HFF-Myc (cell line): Measurements from ENCODE around the gene ZNF831.

ENCODE experiments used
- DNase-seq: peaks from one replicate; pipeline ENCODE4 v3.0.0-alpha.2; 2011; ENCODE audit warnings: low read depth; ENCODE audit errors: extremely low read depth
- H3K4me3 ChIP-seq: replicated peaks from 2 replicates; pipeline ENCODE4 v1.5.1; 2011; ENCODE audit warnings: low read depth, mild to moderate bottlenecking, control low read depth, low read length
- TF ChIP-seq, protein P1 (sequence below): IDR thresholded peaks from 2 replicates; pipeline ENCODE4 v1.5.1; 2012; ENCODE audit warnings: mild to moderate bottlenecking, low read depth, low read length, control low read depth; ENCODE audit errors: missing control alignments

The ZNF831 gene

DNA sequence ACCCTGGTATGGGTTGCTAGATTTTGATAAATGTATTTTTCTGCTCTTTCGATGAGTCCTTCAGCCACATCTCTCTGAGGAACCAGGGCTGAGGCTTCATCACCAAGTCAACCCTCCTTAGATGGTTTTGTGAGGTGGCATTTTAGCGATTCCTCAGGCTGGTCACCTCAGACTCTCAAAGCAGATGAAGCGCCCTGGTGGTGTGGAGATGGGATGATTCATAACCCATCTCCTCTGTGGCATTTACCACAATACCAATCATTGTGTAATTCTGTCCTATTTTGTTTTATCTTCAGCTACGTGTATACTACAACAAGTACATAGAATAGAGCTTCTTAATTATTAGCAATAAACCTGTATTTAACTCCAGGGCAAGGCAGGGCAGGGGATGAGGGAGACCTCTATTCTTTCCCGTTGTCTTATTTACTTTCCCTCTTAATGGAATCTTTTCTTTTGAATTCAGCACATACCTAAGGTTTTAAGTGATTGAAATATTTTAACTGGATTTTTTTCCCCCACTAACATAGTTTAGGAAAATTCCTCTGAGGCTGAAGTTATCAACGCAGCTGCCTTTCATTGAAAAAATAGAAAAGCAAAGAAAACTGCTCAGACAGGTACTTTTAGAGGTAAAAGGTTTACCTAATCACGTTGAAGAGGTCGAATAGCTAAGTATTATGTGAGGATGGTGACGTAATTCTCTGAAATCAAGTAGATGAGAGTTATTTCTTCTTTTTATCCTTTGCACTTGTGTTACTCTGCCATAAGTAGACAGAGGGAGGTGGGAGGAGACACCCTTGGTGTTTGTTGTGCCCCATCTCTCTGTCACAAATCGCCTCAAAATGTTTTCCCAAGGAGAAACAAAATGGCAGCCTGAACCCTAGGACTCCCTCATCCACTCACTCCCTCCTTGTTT, 79.3 kb downstream of the ZNF831 start:
- H3K4me3 ChIP-seq, result no peak overlapping the region
- DNase-seq, result no peak
- TF ChIP-seq, protein P1, sequence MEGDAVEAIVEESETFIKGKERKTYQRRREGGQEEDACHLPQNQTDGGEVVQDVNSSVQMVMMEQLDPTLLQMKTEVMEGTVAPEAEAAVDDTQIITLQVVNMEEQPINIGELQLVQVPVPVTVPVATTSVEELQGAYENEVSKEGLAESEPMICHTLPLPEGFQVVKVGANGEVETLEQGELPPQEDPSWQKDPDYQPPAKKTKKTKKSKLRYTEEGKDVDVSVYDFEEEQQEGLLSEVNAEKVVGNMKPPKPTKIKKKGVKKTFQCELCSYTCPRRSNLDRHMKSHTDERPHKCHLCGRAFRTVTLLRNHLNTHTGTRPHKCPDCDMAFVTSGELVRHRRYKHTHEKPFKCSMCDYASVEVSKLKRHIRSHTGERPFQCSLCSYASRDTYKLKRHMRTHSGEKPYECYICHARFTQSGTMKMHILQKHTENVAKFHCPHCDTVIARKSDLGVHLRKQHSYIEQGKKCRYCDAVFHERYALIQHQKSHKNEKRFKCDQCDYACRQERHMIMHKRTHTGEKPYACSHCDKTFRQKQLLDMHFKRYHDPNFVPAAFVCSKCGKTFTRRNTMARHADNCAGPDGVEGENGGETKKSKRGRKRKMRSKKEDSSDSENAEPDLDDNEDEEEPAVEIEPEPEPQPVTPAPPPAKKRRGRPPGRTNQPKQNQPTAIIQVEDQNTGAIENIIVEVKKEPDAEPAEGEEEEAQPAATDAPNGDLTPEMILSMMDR, result no peak

DNA sequence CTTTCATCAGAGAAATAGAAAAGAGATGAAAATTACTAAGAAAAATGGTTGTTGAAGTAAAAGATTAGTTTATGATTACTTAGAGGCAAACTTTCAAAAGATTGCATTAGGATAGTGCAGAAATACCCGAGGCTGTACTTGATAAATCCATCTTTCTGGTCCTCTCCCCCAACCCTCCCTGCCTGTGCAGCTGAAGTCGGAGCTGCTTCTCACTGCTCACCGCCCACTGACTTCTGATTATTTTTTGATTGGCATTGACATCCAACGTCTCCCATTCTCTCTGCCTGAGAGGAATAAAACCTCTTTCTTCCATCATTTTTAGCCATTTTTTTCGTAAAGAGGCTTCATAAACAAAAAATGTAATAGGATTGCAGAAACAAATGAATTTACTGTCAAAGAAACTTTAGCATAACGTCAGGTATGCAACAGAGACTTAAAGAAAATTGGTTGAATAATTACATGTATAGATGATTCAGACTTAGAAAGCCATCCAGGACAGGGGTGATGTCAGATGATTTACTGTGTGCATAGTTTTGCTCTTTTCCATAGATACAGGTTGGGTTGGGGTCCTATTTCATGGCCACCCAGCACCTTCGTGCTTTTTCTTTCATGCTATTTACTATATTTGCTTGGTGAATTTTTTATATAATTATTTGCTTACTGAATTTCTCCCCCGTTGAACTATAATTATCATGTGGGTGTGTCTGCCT, 83.2 kb downstream of the ZNF831 start:
- H3K4me3 ChIP-seq, result no peak overlapping the region
- no peak for DNase-seq
- TF ChIP-seq, protein P1, result no peak

DNA sequence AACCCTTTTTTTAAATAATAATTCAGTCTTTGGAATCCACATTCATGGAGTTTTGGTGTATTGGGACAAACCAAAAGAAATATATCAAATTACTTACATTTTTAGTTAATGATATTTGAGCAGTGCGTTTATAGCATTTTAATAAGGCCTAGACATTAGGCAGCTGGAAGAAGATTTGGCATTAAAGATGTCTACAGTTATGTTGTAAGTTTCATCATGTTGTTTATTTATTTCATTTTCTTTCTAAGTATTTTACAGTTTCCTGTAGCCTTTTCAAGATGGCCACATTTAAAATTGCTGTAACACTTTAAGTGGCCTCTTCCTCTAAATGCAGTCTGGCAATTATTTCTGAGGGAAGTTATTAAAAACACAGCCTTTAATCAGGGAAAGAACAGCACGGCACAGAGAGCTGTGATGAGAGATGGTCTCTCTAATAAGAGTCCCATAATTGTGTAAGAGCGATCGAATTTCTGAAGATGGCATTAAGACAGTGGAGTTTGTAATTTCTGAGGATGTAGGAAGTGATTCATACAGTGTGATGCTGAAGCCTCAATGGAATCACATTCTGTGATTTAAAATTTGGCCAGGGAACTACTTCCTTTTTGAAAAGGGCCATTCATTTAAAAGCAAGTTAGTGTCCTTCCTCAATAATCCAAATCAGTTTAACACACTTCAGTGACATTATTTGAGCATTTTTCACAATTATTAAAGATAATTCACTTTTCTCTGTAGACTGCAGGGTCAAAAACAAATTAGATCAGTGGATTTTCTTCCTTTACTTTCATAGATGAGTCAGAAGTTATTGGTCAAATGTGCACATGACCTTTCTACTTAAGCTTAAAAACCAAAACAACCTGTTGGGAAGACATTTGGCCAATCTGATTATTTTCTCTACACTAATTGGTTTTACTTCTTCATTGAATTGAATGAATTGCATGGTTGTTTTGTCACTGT, 84.4 kb downstream of the ZNF831 start:
- TF ChIP-seq, protein P1, result no peak
- H3K4me3 ChIP-seq, result no peak overlapping the region
- DNase-seq, result no peak

- no peak for DNase-seq
- no peak overlapping the region for H3K4me3 ChIP-seq
- TF ChIP-seq, protein P1, result no peak
Observed at GRCh38 chr20:59250293-59250692, 86.7 kb downstream of the ZNF831 start.

GRCh38 chr20:59253325-59253724, 89.7 kb downstream of the ZNF831 start:
- H3K4me3 ChIP-seq, result no peak overlapping the region
- TF ChIP-seq, protein P1, result no peak
- DNase-seq, result no peak

GRCh38 chr20:59253779-59254319, 90.2 kb downstream of the ZNF831 start:
- TF ChIP-seq, protein P1, result no peak
- H3K4me3 ChIP-seq, result no peak overlapping the region
- no peak for DNase-seq
